HEK293 (cell line): ENCODE results near the gene LARGE1.

Experiments used
- CTCF ChIP-seq: fragments of 450-650 bp; formaldehyde crosslinking; IDR thresholded peaks from 2 replicates; pipeline ENCODE4 v1.5.1; 2016; ENCODE audit warnings: missing biosample characterization, missing genetic modification characterization
- GFI1B ChIP-seq: fragments of 450-650 bp; formaldehyde crosslinking; IDR thresholded peaks from 2 replicates; pipeline ENCODE4 v1.5.1; 2016; ENCODE audit warnings: missing biosample characterization, missing genetic modification characterization
- MEIS1 ChIP-seq: sonication (generic); formaldehyde crosslinking; IDR thresholded peaks from 2 replicates; pipeline ENCODE4 v1.8.1; 2022; ENCODE audit warnings: missing genetic modification reagents, mild to moderate bottlenecking, borderline replicate concordance
- SETDB1 ChIP-seq: IDR thresholded peaks from one replicate; pipeline ENCODE4 v1.6.1; 2017; ENCODE audit warnings: mild to moderate bottlenecking, low read length, moderate library complexity, mixed read lengths; ENCODE audit not compliant: insufficient read length
- ZBTB17 ChIP-seq: fragments of 450-650 bp; formaldehyde crosslinking; IDR thresholded peaks from 2 replicates; pipeline ENCODE4 v1.5.1; 2016; ENCODE audit warnings: missing biosample characterization, missing genetic modification characterization
- ZNF10 ChIP-seq: fragments of 450-650 bp; formaldehyde crosslinking; IDR thresholded peaks from 2 replicates; pipeline ENCODE4 v1.5.1; 2017; ENCODE audit warnings: missing biosample characterization, missing genetic modification characterization
- ZNF133 ChIP-seq: fragments of 450-650 bp; formaldehyde crosslinking; IDR thresholded peaks from 2 replicates; pipeline ENCODE4 v1.5.1; 2016; ENCODE audit warnings: missing biosample characterization, missing genetic modification characterization
- ZNF174 ChIP-seq: fragments of 450-650 bp; formaldehyde crosslinking; IDR thresholded peaks from 2 replicates; pipeline ENCODE4 v1.5.0; 2017; ENCODE audit warnings: missing biosample characterization, mild to moderate bottlenecking, missing genetic modification characterization
- ZNF18 ChIP-seq: fragments of 450-650 bp; formaldehyde crosslinking; IDR thresholded peaks from 2 replicates; pipeline ENCODE4 v1.5.1; 2016; ENCODE audit warnings: missing biosample characterization, missing genetic modification characterization
- ZNF214 ChIP-seq: fragments of 450-650 bp; formaldehyde crosslinking; IDR thresholded peaks from 2 replicates; pipeline ENCODE4 v1.5.1; 2017; ENCODE audit warnings: missing biosample characterization, mild to moderate bottlenecking, missing genetic modification characterization, borderline replicate concordance
- ZNF37A ChIP-seq: fragments of 450-650 bp; IDR thresholded peaks from 2 replicates; pipeline ENCODE4 v1.5.1; 2018; ENCODE audit warnings: missing biosample characterization, missing genetic modification characterization
- ZNF777 ChIP-seq: fragments of 450-650 bp; formaldehyde crosslinking; IDR thresholded peaks from 2 replicates; pipeline ENCODE4 v1.5.1; 2017; ENCODE audit warnings: missing biosample characterization, missing genetic modification characterization, borderline replicate concordance
- ZNF830 ChIP-seq: fragments of 450-650 bp; IDR thresholded peaks from 2 replicates; pipeline ENCODE4 v1.5.0; 2018; ENCODE audit warnings: missing biosample characterization, missing genetic modification characterization, low read depth, mild to moderate bottlenecking, moderate library complexity
- ZSCAN5A ChIP-seq: fragments of 450-650 bp; formaldehyde crosslinking; IDR thresholded peaks from 2 replicates; pipeline ENCODE4 v1.5.1; 2016; ENCODE audit warnings: missing biosample characterization, missing genetic modification characterization

GRCh38 chr22:33896154-33896553 lies 24.1 kb downstream of the LARGE1 start:
- TF ChIP-seq CTCF (tag by site-specific recombination) (no peak), ZNF174 (tag by site-specific recombination) (no peak), ZBTB17 (tag by site-specific recombination) (no peak), ZNF18 (tag by site-specific recombination) (no peak), GFI1B (tag by site-specific recombination) (no peak), ZNF37A (tag by site-specific recombination) (no peak), SETDB1 (no peak), ZNF10 (tag by site-specific recombination) (no peak), ZNF777 (no peak), ZNF133 (tag by site-specific recombination) (no peak), ZNF830 (tag by site-specific recombination) (no peak), ZNF214 (tag by site-specific recombination) (no peak), ZSCAN5A (tag by site-specific recombination) (no peak), MEIS1 (CRISPR knock-in tag) (no peak)
